Sigmoid colon (tissue), 4 donors: ENCODE results near the gene SULT1E1.

ENCODE experiments used
- EP300 ChIP-seq, 4 donors: sonication (generic); formaldehyde crosslinking; IDR thresholded peaks; one replicate each; pipeline ENCODE4 v1.6.1; 2017; ENCODE audit warnings: antibody characterized with exemption in 4 of 4
- POLR2A ChIP-seq, 2 donors: fragments of 450-650 bp; IDR thresholded peaks; one replicate each; pipeline ENCODE4 v1.6.1; 2016; ENCODE audit warnings: antibody characterized with exemption in 2 of 2, mild to moderate bottlenecking in 2 of 2, moderate library complexity in 2 of 2
- POLR2AphosphoS5 ChIP-seq, 4 donors: sonication (generic); formaldehyde crosslinking; IDR thresholded peaks; one replicate each; pipeline ENCODE4 v1.6.1; 2017; ENCODE audit warnings: antibody characterized with exemption in 4 of 4
- TF ChIP-seq, protein P1 (sequence below), 4 experiments: fragments of 450-650 bp in 3 of 4; fragments of 200-600 bp in 1 of 4; IDR thresholded peaks; one replicate each; pipeline ENCODE4 v1.5.1; 2016 to 2019; ENCODE audit warnings: antibody characterized with exemption in 4 of 4, mild to moderate bottlenecking in 3 of 4, moderate library complexity in 2 of 4

DNA sequence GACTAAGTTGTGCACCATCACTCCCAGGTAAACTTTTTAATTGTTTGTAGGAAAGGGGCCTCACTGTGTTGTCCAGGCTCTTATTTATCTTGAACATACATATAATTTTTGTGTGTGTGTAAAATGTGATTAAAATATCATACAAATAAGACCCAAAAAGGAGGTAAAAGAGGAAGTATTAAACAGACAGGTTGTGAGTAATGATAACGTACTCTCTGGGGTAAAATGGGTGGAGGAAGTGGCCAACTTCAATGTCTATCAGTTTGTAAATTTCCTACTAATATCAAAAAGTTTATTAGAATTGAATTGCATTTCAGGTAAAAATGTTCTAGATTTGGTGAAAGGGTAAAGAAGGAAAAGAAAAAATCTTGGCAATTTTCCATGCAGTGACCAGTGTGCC is 48.8 kb downstream of the SULT1E1 start:
- no peak for TF ChIP-seq POLR2AphosphoS5 (IDR thresholded peaks at IDR 0.05)
- TF ChIP-seq, protein P1, sequence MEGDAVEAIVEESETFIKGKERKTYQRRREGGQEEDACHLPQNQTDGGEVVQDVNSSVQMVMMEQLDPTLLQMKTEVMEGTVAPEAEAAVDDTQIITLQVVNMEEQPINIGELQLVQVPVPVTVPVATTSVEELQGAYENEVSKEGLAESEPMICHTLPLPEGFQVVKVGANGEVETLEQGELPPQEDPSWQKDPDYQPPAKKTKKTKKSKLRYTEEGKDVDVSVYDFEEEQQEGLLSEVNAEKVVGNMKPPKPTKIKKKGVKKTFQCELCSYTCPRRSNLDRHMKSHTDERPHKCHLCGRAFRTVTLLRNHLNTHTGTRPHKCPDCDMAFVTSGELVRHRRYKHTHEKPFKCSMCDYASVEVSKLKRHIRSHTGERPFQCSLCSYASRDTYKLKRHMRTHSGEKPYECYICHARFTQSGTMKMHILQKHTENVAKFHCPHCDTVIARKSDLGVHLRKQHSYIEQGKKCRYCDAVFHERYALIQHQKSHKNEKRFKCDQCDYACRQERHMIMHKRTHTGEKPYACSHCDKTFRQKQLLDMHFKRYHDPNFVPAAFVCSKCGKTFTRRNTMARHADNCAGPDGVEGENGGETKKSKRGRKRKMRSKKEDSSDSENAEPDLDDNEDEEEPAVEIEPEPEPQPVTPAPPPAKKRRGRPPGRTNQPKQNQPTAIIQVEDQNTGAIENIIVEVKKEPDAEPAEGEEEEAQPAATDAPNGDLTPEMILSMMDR (IDR thresholded peaks at IDR 0.05) = no peak
- no peak for TF ChIP-seq EP300 (IDR thresholded peaks at IDR 0.05)
- TF ChIP-seq POLR2A (IDR thresholded peaks at IDR 0.05) = no peak
